Activated naive CD4-positive, alpha-beta T cell treated with anti-CD3 and anti-CD28 coated beads, Interleukin-2, amount 10 ng/mL, durations not matched to agents 5 hours and 36 hours (primary cell): ENCODE data around the gene KRTAP4-16. TPM values are rescaled to one million over a fixed set of nuclear protein-coding genes. Genes with fewer than 3 reads are reported as not detected.

Experiments
- total RNA-seq, 2 experiments: library from RNA; stranded (reverse); gene quantifications; one replicate each; pipeline ENCODE4 v1.2.3, GENCODE V29; 2021

The KRTAP4-16 gene
- total RNA-seq, result not detected

GRCh38 chr17:41101586-41102259, at the start of gene KRTAP4-16:
Gene KRTAP4-16 (minus strand): TSS chr17:41102209. CDS start chr17:41102209, 0 bp downstream.

GRCh38 chr17:41149652-41149985, 47.6 kb upstream of the KRTAP4-16 start, which contains the start of gene KRTAP4-5:
Gene KRTAP4-5 (minus strand): TSS chr17:41149825. CDS start chr17:41149767, 58 bp downstream.

GRCh38 chr17:41140360-41141131, 38.5 kb upstream of the KRTAP4-16 start, which contains the start of gene KRTAP4-6:
Gene KRTAP4-6 (minus strand): TSS chr17:41140544. CDS start chr17:41140487, 57 bp downstream.

GRCh38 chr17:41123991-41124371, 22.0 kb upstream of the KRTAP4-16 start, which contains the start of gene KRTAP4-12:
Gene KRTAP4-12 (minus strand): TSS chr17:41124182. CDS start chr17:41124122, 60 bp downstream.

GRCh38 chr17:41117846-41118386, 15.9 kb upstream of the KRTAP4-16 start, which contains the start of gene KRTAP4-11:
Gene KRTAP4-11 (minus strand): TSS chr17:41118373. CDS start chr17:41118315, 58 bp downstream.

GRCh38 chr17:41105347-41105746, 3.3 kb upstream of the KRTAP4-16 start, which contains the start of gene KRTAP4-9:
Gene KRTAP4-9 (plus strand): TSS chr17:41105389. CDS start chr17:41105389, 0 bp downstream.

GRCh38 chr17:41098042-41098441, 4.0 kb downstream of the KRTAP4-16 start, which contains the start of gene KRTAP4-8:
Gene KRTAP4-8 (minus strand): TSS chr17:41098142. CDS start chr17:41098084, 58 bp downstream.

GRCh38 chr17:41084100-41084856, 17.7 kb downstream of the KRTAP4-16 start, which contains the start of gene KRTAP4-7:
Gene KRTAP4-7 (plus strand): TSS chr17:41084150. CDS start chr17:41084207, 57 bp downstream.

GRCh38 chr17:41065829-41066624, 36.0 kb downstream of the KRTAP4-16 start, which contains the start of gene KRTAP2-4:
Gene KRTAP2-4 (minus strand): TSS chr17:41065879. CDS start chr17:41065845, 34 bp downstream.

GRCh38 chr17:41060052-41060604, 41.9 kb downstream of the KRTAP4-16 start, which contains the start of gene KRTAP2-3:
Gene KRTAP2-3 (minus strand): TSS chr17:41060114. CDS start chr17:41060050, 64 bp downstream.

GRCh38 chr17:41055130-41055529, 46.9 kb downstream of the KRTAP4-16 start, which contains the start of gene KRTAP2-2:
Gene KRTAP2-2 (minus strand): TSS chr17:41055230. CDS start chr17:41055211, 19 bp downstream.

Other genes starting within 250 kb of the KRTAP4-16 start
- not detected for gene KRT12, start 235.0 kb downstream of the KRTAP4-16 start, total RNA-seq
- not detected for gene KRT20, start 217.0 kb downstream of the KRTAP4-16 start, total RNA-seq
- not detected for gene KRT23, start 164.6 kb downstream of the KRTAP4-16 start, total RNA-seq
- not detected for gene KRT39, start 135.3 kb downstream of the KRTAP4-16 start, total RNA-seq
- not detected for gene KRT40, start 117.9 kb downstream of the KRTAP4-16 start, total RNA-seq
- gene KRTAP3-3, start 108.0 kb downstream of the KRTAP4-16 start, total RNA-seq, result not detected
- not detected for gene KRTAP3-2, start 102.3 kb downstream of the KRTAP4-16 start, total RNA-seq
- gene KRTAP3-1, start 93.1 kb downstream of the KRTAP4-16 start, total RNA-seq, result not detected
- gene KRTAP1-5, start 75.0 kb downstream of the KRTAP4-16 start, total RNA-seq, result not detected
- gene KRTAP1-4, start 72.0 kb downstream of the KRTAP4-16 start, total RNA-seq, result not detected
- gene KRTAP1-3, start 67.3 kb downstream of the KRTAP4-16 start, total RNA-seq, result not detected
- gene KRTAP1-1, start 60.8 kb downstream of the KRTAP4-16 start, total RNA-seq, result not detected
- not detected for gene KRTAP2-1, start 54.9 kb downstream of the KRTAP4-16 start, total RNA-seq
- gene KRTAP2-2, start 47.0 kb downstream of the KRTAP4-16 start, total RNA-seq, result not detected
- gene KRTAP2-3, start 42.1 kb downstream of the KRTAP4-16 start, total RNA-seq, result not detected
- gene KRTAP2-4, start 36.3 kb downstream of the KRTAP4-16 start, total RNA-seq, result not detected
- not detected for gene KRTAP4-7, start 18.1 kb downstream of the KRTAP4-16 start, total RNA-seq
- not detected for gene KRTAP4-8, start 4.1 kb downstream of the KRTAP4-16 start, total RNA-seq
- gene KRTAP4-9, start 3.2 kb upstream of the KRTAP4-16 start, total RNA-seq, result not detected
- not detected for gene KRTAP4-11, start 16.2 kb upstream of the KRTAP4-16 start, total RNA-seq
- gene KRTAP4-12, start 22.0 kb upstream of the KRTAP4-16 start, total RNA-seq, result not detected
- not detected for gene KRTAP4-6, start 38.3 kb upstream of the KRTAP4-16 start, total RNA-seq
- gene KRTAP4-5, start 47.6 kb upstream of the KRTAP4-16 start, total RNA-seq, result not detected
- gene KRTAP4-4, start 58.5 kb upstream of the KRTAP4-16 start, total RNA-seq, result not detected
- gene KRTAP4-3, start 66.0 kb upstream of the KRTAP4-16 start, total RNA-seq, result not detected
- not detected for gene KRTAP4-2, start 76.0 kb upstream of the KRTAP4-16 start, total RNA-seq
- not detected for gene KRTAP4-1, start 82.7 kb upstream of the KRTAP4-16 start, total RNA-seq
- gene KRTAP9-1, start 87.7 kb upstream of the KRTAP4-16 start, total RNA-seq, result not detected
- not detected for gene KRTAP9-2, start 124.4 kb upstream of the KRTAP4-16 start, total RNA-seq
- gene KRTAP9-3, start 130.2 kb upstream of the KRTAP4-16 start, total RNA-seq, result not detected
- gene KRTAP9-8, start 135.8 kb upstream of the KRTAP4-16 start, total RNA-seq, result not detected
- not detected for gene KRTAP9-4, start 147.5 kb upstream of the KRTAP4-16 start, total RNA-seq
- gene KRTAP9-9, start 153.2 kb upstream of the KRTAP4-16 start, total RNA-seq, result not detected
- gene KRTAP9-6, start 163.2 kb upstream of the KRTAP4-16 start, total RNA-seq, result not detected
- not detected for gene KRTAP9-7, start 173.5 kb upstream of the KRTAP4-16 start, total RNA-seq
- under 1 TPM in 1 of 2 experiments, not detected in 1; 0.20 TPM for gene KRTAP29-1, start 200.6 kb upstream of the KRTAP4-16 start, total RNA-seq
- gene KRTAP16-1, start 207.1 kb upstream of the KRTAP4-16 start, total RNA-seq, result under 1 TPM in 1 of 2 experiments, not detected in 1; 0.14 TPM
- not detected for gene KRTAP17-1, start 213.5 kb upstream of the KRTAP4-16 start, total RNA-seq
- not detected for gene KRT33A, start 248.6 kb upstream of the KRTAP4-16 start, total RNA-seq